Neural cell (in vitro differentiated cells): ENCODE measurements around the gene HOXC6. TPM values are rescaled to one million over a fixed set of nuclear protein-coding genes. Genes with fewer than 3 reads are reported as not detected.

Experiments
- H2AFZ ChIP-seq: fragments of 200-600, 300-800 bp; sonication (generic), shearing (Covaris generic); 2 replicates; pipeline ENCODE4 v1.6.0; 2014; ENCODE audit warnings: low read depth, mild to moderate bottlenecking, antibody characterized with exemption, low read length, moderate library complexity
- H3F3A ChIP-seq: fragments of 200-600 bp; shearing (Covaris generic); 2 replicates; pipeline ENCODE4 v1.6.1; 2016; ENCODE audit warnings: mild to moderate bottlenecking, moderate library complexity, mixed read lengths, antibody characterized with exemption, low read length; ENCODE audit not compliant: insufficient read depth, poor library complexity, severe bottlenecking
- H3K27ac ChIP-seq: fragments of 200-600, 300-800 bp; sonication (generic), shearing (Covaris generic); 2 replicates; pipeline ENCODE4 v1.5.1; 2014; ENCODE audit warnings: mild to moderate bottlenecking, low read length, moderate library complexity
- H3K27me3 ChIP-seq: fragments of 300-800, 200-600 bp; sonication (generic), shearing (Covaris generic); 2 replicates; pipeline ENCODE4 v1.6.0; 2014; ENCODE audit warnings: mild to moderate bottlenecking, low read depth, low read length, moderate library complexity; ENCODE audit not compliant: insufficient read depth
- H3K36me3 ChIP-seq: fragments of 300-800, 200-600 bp; sonication (generic), shearing (Covaris generic); 2 replicates; pipeline ENCODE4 v1.5.1; 2014; ENCODE audit warnings: mild to moderate bottlenecking, antibody characterized with exemption, low read length, moderate library complexity; ENCODE audit not compliant: insufficient read depth
- H3K4me2 ChIP-seq: fragments of 300-800, 200-600 bp; sonication (generic), shearing (Covaris generic); 2 replicates; pipeline ENCODE4 v1.6.0; 2014; ENCODE audit warnings: mild to moderate bottlenecking, low read length
- H3K4me3 ChIP-seq: fragments of 300-800, 200-600 bp; sonication (generic), shearing (Covaris generic); 2 replicates; pipeline ENCODE4 v1.5.1; 2014; ENCODE audit warnings: mild to moderate bottlenecking, low read length, moderate library complexity
- H3K79me2 ChIP-seq: fragments of 200-600 bp; shearing (Covaris generic); replicated peaks from 2 replicates; pipeline ENCODE4 v1.6.0; 2014; ENCODE audit warnings: mild to moderate bottlenecking, low read length, moderate library complexity; ENCODE audit not compliant: insufficient read depth
- H3K9ac ChIP-seq: fragments of 300-800, 200-600 bp; sonication (generic), shearing (Covaris generic); 2 replicates; pipeline ENCODE4 v1.6.1; 2016; ENCODE audit warnings: mild to moderate bottlenecking, low read length, mixed read lengths
- H3K9me2 ChIP-seq: fragments of 200-600 bp; shearing (Covaris generic); 2 replicates; pipeline ENCODE4 v1.6.1; 2016; ENCODE audit warnings: mild to moderate bottlenecking, low read length, mixed read lengths; ENCODE audit not compliant: insufficient read depth
- H3K9me3 ChIP-seq: fragments of 200-600, 300-800 bp; sonication (generic), shearing (Covaris generic); 2 replicates; pipeline ENCODE4 v1.6.1; 2016; ENCODE audit warnings: mild to moderate bottlenecking, mixed run types, low read length, moderate library complexity, mixed read lengths
- H4K20me1 ChIP-seq: fragments of 200-600 bp; shearing (Covaris generic); 2 replicates; pipeline ENCODE4 v1.6.1; 2016; ENCODE audit warnings: mild to moderate bottlenecking, mixed run types; ENCODE audit not compliant: insufficient read depth
- CTCF ChIP-seq: fragments of 450-650 bp; IDR thresholded peaks from 2 replicates; pipeline ENCODE4 v1.5.1; 2014; ENCODE audit warnings: antibody characterized with exemption, mild to moderate bottlenecking, moderate library complexity; ENCODE audit not compliant: poor library complexity, severe bottlenecking
- EP300 ChIP-seq: fragments of 450-650 bp; conservative IDR thresholded peaks from 2 replicates; pipeline ENCODE4 v1.6.1; 2014; ENCODE audit warnings: antibody characterized with exemption, mild to moderate bottlenecking, moderate library complexity; ENCODE audit not compliant: poor library complexity, severe bottlenecking
- EZH2 ChIP-seq: fragments of 200-600, 300-800 bp; shearing (Covaris generic), sonication (generic); IDR thresholded peaks from 2 replicates; pipeline ENCODE4 v1.6.1; 2014; ENCODE audit warnings: antibody characterized with exemption, low read length, borderline replicate concordance, mild to moderate bottlenecking; ENCODE audit not compliant: insufficient read depth, poor library complexity, severe bottlenecking
- MXI1 ChIP-seq: fragments of 450-650 bp; conservative IDR thresholded peaks from 2 replicates; pipeline ENCODE4 v1.6.1; 2014; ENCODE audit warnings: antibody characterized with exemption, mild to moderate bottlenecking; ENCODE audit not compliant: poor library complexity, severe bottlenecking
- POLR2AphosphoS5 ChIP-seq: IDR thresholded peaks from 2 replicates; pipeline ENCODE4 v1.6.1; 2012
- RAD21 ChIP-seq: fragments of 450-650 bp; conservative IDR thresholded peaks from 2 replicates; pipeline ENCODE4 v1.6.1; 2014; ENCODE audit warnings: antibody characterized with exemption, mild to moderate bottlenecking, moderate library complexity
- REST ChIP-seq: IDR thresholded peaks from 2 replicates; pipeline ENCODE4 v1.6.1; 2012; ENCODE audit warnings: borderline replicate concordance
- SMC3 ChIP-seq: fragments of 450-650 bp; conservative IDR thresholded peaks from 2 replicates; pipeline ENCODE4 v1.6.1; 2014; ENCODE audit warnings: antibody characterized with exemption, mild to moderate bottlenecking, moderate library complexity; ENCODE audit not compliant: poor library complexity
- TAF1 ChIP-seq: IDR thresholded peaks from 2 replicates; pipeline ENCODE4 v1.6.1; 2012; ENCODE audit warnings: low read depth
- polyA plus RNA-seq: library from polyadenylated mRNA; depleted of rRNA; stranded (reverse); fragments of >200 nt; gene quantifications from 2 replicates; pipeline ENCODE4 v1.2.3, GENCODE V29; 2014

The HOXC6 gene
- polyA plus RNA-seq, 1 donor from 2014 or later, result not detected

GRCh38 chr12:54045401-54045800, 17.2 kb downstream of the HOXC6 start:
- no peaks in the 10 kb centered on the region for H3K9me3 ChIP-seq
- H3K27ac ChIP-seq, result no peak overlapping the region
- H2AFZ ChIP-seq, result no peak overlapping the region
- H3K27me3 ChIP-seq, result peaks cover 99% of the 10 kb centered on the region
- TF ChIP-seq MXI1, result no peak
- no peak for TF ChIP-seq REST
- no peak for TF ChIP-seq POLR2AphosphoS5
- TF ChIP-seq RAD21, result no peak
- TF ChIP-seq SMC3, result no peak
- no peak for TF ChIP-seq TAF1
- no peak for TF ChIP-seq CTCF
- TF ChIP-seq EP300, result no peak
- TF ChIP-seq EZH2, result no peak
- H3K9ac ChIP-seq, result no peak overlapping the region
- H3K9me2 ChIP-seq, result no peaks in the 10 kb centered on the region
- H3K36me3 ChIP-seq, result no peaks in the 10 kb centered on the region
- H3K79me2 ChIP-seq, result no peaks in the 10 kb centered on the region
- no peaks in the 10 kb centered on the region for H4K20me1 ChIP-seq
- H3K4me2 ChIP-seq, result no peak overlapping the region
- H3F3A ChIP-seq, result no peaks in the 10 kb centered on the region
- H3K4me3 ChIP-seq, result no peak overlapping the region

- Histone ChIP-seq H4K20me1 (no peaks in the 10 kb centered on the region), H3K36me3 (no peaks in the 10 kb centered on the region), H3F3A (no peaks in the 10 kb centered on the region), H3K27ac (no peak overlapping the region), H2AFZ (no peak overlapping the region), H3K4me2 (no peak overlapping the region), H3K9me3 (no peaks in the 10 kb centered on the region), H3K79me2 (no peaks in the 10 kb centered on the region), H3K9ac (no peak overlapping the region), H3K4me3 (no peak overlapping the region), H3K27me3 (peaks cover 99% of the 10 kb centered on the region), H3K9me2 (no peaks in the 10 kb centered on the region)
- TF ChIP-seq SMC3 (no peak), EZH2 (no peak), CTCF (no peak), TAF1 (no peak), REST (no peak), RAD21 (no peak), EP300 (no peak), POLR2AphosphoS5 (no peak), MXI1 (no peak)
Observed at GRCh38 chr12:54045868-54046521, 17.8 kb downstream of the HOXC6 start.
